ENCODE results near the gene PCDHA1. TPM values are rescaled to one million over a fixed set of nuclear protein-coding genes. Genes with fewer than 3 reads are reported as not detected.
A peak's percentile ranks its signal among the peaks of the same experiment; 100 is the strongest.

PCDHA1 gene
- total RNA-seq, 1 experiment from 2014 or later: not detected

GRCh38 chr5:140964356-140964755 lies 178.4 kb downstream of the PCDHA1 start:
- in situ Hi-C loops (cut with HindIII; ENCODE audit: low pct_unique_long_range_greater_than_20kb, low sequenced_read_pairs): no loop called here
- intact Hi-C loops (cut with micrococcal nuclease; ENCODE audit: unreplicated experiment): no loop called here
- Histone ChIP-seq H3K36me3 (ENCODE audit: control insufficient read depth, insufficient read depth, low read length) (no peaks in the 10 kb centered on the region), H3K9me3 (ENCODE audit: control insufficient read depth, insufficient read depth, low read depth, low read length) (no peaks in the 10 kb centered on the region), H3K4me3 (ENCODE audit: low read depth in 2 of 2, low read length in 2 of 2) (no peak overlapping the region), H3K4me1 (ENCODE audit: control insufficient read depth, insufficient read depth, low read length) (no peaks in the 10 kb centered on the region; the same call in 1 of the 2 replicates), H3K27me3 (ENCODE audit: control insufficient read depth, insufficient read depth, low read length) (no peaks in the 10 kb centered on the region), H3K27ac (ENCODE audit: low read length) (no peak overlapping the region)
- ChIA-PET CTCF (no interaction called here), POLR2A (no interaction called here)
- no peak for TF ChIP-seq TCF7L2 (IDR thresholded peaks at IDR 0.05; ENCODE audit: low read depth, low read length)
- no peak for TF ChIP-seq REST (IDR thresholded peaks at IDR 0.05; ENCODE audit: insufficient read depth in 1 of 2, low read depth in 2 of 2, low read length in 1 of 2)
- TF ChIP-seq SIN3A (IDR thresholded peaks at IDR 0.05; ENCODE audit: borderline replicate concordance, insufficient read depth, low read depth, low read length): no peak
- TF ChIP-seq POLR2AphosphoS5 (IDR thresholded peaks at IDR 0.05; ENCODE audit: low read depth, low read length): no peak
- no peak for TF ChIP-seq CTCF (IDR thresholded peaks at IDR 0.05)
- no TSS peak for BruUV-seq (replicated peaks)
- no peak for ATAC-seq
- no peak for DNase-seq (ENCODE audit: low read depth, low spot score)

- in situ Hi-C loops (cut with HindIII; ENCODE audit: low pct_unique_long_range_greater_than_20kb, low sequenced_read_pairs): no loop called here
- DNase-seq (ENCODE audit: low read depth, low spot score): no peak
- peaks cover 3% of the 10 kb centered on the region; the same call in 1 of the 2 replicates for H3K4me1 ChIP-seq (ENCODE audit: control insufficient read depth, insufficient read depth, low read length)
- H3K9me3 ChIP-seq (ENCODE audit: control insufficient read depth, insufficient read depth, low read depth, low read length): no peaks in the 10 kb centered on the region
- H3K4me3 ChIP-seq (ENCODE audit: low read depth in 2 of 2, low read length in 2 of 2): peak overlapping the region; percentile 62 to 76
- POLR2A ChIA-PET: no interaction called here
- CTCF ChIA-PET: interaction anchor here (2.0 kb wide), 1 partner anchor 74 kb away, joined by 5 read pairs; no protein-coding TSS in a partner anchor
- peak overlapping the region; percentile 77 for H3K27ac ChIP-seq (ENCODE audit: low read length)
- no peaks in the 10 kb centered on the region for H3K36me3 ChIP-seq (ENCODE audit: control insufficient read depth, insufficient read depth, low read length)
- intact Hi-C loops (cut with micrococcal nuclease; ENCODE audit: unreplicated experiment): no loop called here
- TF ChIP-seq TCF7L2 (IDR thresholded peaks at IDR 0.05; ENCODE audit: low read depth, low read length) (peak; percentile 53; the same call in 1 of the 2 replicates), REST (IDR thresholded peaks at IDR 0.05; ENCODE audit: insufficient read depth in 1 of 2, low read depth in 2 of 2, low read length in 1 of 2) (no peak)
- H3K27me3 ChIP-seq (ENCODE audit: control insufficient read depth, insufficient read depth, low read length): no peaks in the 10 kb centered on the region
- BruUV-seq (replicated peaks): no TSS peak
- peak; percentile 62 for ATAC-seq
These were observed 180.0 kb downstream of the PCDHA1 start for GRCh38 chr5:140965905-140966292.
